Measurements from ENCODE around the gene NUP85. TPM values are rescaled to one million over a fixed set of nuclear protein-coding genes. Genes with fewer than 3 reads are reported as not detected.

NUP85 gene
- polyA plus RNA-seq, 1 donor from 2014 or later, result 84.1 TPM

DNA sequence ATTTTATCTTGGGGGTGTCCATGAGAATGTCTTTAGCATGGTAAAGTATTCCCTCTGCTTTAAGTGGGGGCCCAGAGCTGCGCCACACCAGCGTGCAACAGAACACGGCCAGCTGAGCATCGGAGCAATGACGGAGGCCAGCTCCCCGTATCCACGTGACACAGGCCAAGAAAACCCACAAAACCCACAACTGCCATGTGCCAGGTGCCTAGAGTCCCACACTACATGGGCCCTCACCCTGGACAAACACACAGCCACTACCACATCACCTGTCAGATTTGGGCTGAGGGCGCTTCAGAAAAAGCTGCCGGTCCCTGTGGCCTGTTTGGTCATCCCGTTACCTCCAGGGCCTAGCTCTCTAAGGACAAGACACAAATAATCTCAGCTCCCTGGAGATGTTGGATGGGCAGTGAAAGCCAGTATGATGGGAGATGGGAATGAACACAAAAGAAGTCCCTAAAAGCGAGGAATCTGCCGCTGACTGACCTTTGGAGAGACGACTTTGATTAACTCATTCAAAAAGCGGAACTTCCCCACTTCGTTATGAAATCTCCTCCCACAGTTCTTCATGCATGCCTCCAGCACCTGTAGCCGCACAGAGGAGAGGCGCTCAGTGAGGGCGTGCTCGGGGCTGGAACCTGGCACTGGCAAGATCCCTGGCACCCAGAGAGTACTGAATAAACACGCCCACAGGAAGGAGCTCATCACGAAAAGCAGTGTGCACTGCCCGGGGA lies 38.8 kb downstream of the NUP85 start:
- TF ChIP-seq SMC3 (conservative IDR thresholded peaks at IDR 0.05; ENCODE audit: poor library complexity), result no peak
- TF ChIP-seq EP300 (conservative IDR thresholded peaks at IDR 0.05; ENCODE audit: poor library complexity, severe bottlenecking), result no peak
- TF ChIP-seq POLR2AphosphoS5 (IDR thresholded peaks at IDR 0.05), result no peak
- no peak for TF ChIP-seq EZH2 (IDR thresholded peaks at IDR 0.05; ENCODE audit: borderline replicate concordance, insufficient read depth, low read length, poor library complexity, severe bottlenecking)
- TF ChIP-seq RAD21 (conservative IDR thresholded peaks at IDR 0.05), result no peak
- H3K9me3 ChIP-seq (ENCODE audit: low read length), result no peaks in the 10 kb centered on the region
- H4K20me1 ChIP-seq (ENCODE audit: insufficient read depth), result no peaks in the 10 kb centered on the region
- H3K27ac ChIP-seq (ENCODE audit: low read length), result no peak overlapping the region
- no peak overlapping the region for H3K4me3 ChIP-seq (ENCODE audit: low read length)
- H3K4me2 ChIP-seq (ENCODE audit: low read length), result no peak overlapping the region
- no peaks in the 10 kb centered on the region for H3K79me2 ChIP-seq (replicated peaks; ENCODE audit: insufficient read depth, low read length)
- no peaks in the 10 kb centered on the region for H3K36me3 ChIP-seq (ENCODE audit: insufficient read depth, low read length)
- H3K9me2 ChIP-seq (ENCODE audit: insufficient read depth, low read length), result no peaks in the 10 kb centered on the region
- H3K9ac ChIP-seq (ENCODE audit: low read length), result no peak overlapping the region
- no peaks in the 10 kb centered on the region for H3K27me3 ChIP-seq (ENCODE audit: insufficient read depth, low read depth, low read length)
- no peak overlapping the region for H2AFZ ChIP-seq (ENCODE audit: low read depth, low read length)
- no peaks in the 10 kb centered on the region for H3F3A ChIP-seq (ENCODE audit: insufficient read depth, low read length, poor library complexity, severe bottlenecking)

DNA sequence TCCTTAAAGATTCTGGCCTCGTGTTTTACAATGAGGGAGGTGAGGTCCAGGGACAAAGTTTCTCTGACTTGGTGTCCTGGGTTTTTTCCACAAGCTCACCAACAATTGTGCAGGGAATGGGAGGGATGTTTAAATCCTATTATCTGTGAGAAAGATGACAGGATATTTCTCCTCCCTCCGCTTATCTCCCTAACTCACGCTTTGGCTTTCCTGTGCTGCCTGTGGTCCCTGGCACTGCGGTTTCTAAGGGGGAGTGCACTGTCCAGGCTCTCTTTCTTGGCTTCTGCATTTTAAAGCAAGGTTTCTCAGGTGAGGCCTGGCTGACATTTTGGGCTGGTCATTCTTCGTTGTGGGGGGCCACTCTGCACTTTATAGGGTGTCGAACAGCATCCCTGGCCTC lies 39.5 kb downstream of the NUP85 start:
- no peaks in the 10 kb centered on the region for H3K36me3 ChIP-seq (ENCODE audit: insufficient read depth, low read length)
- no peak overlapping the region for H3K27ac ChIP-seq (ENCODE audit: low read length)
- no peak overlapping the region for H3K4me3 ChIP-seq (ENCODE audit: low read length)
- TF ChIP-seq SMC3 (conservative IDR thresholded peaks at IDR 0.05; ENCODE audit: poor library complexity), result no peak
- no peak for TF ChIP-seq RAD21 (conservative IDR thresholded peaks at IDR 0.05)
- no peak for TF ChIP-seq MXI1 (conservative IDR thresholded peaks at IDR 0.05; ENCODE audit: poor library complexity, severe bottlenecking)
- TF ChIP-seq, protein P1, sequence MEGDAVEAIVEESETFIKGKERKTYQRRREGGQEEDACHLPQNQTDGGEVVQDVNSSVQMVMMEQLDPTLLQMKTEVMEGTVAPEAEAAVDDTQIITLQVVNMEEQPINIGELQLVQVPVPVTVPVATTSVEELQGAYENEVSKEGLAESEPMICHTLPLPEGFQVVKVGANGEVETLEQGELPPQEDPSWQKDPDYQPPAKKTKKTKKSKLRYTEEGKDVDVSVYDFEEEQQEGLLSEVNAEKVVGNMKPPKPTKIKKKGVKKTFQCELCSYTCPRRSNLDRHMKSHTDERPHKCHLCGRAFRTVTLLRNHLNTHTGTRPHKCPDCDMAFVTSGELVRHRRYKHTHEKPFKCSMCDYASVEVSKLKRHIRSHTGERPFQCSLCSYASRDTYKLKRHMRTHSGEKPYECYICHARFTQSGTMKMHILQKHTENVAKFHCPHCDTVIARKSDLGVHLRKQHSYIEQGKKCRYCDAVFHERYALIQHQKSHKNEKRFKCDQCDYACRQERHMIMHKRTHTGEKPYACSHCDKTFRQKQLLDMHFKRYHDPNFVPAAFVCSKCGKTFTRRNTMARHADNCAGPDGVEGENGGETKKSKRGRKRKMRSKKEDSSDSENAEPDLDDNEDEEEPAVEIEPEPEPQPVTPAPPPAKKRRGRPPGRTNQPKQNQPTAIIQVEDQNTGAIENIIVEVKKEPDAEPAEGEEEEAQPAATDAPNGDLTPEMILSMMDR (IDR thresholded peaks at IDR 0.05; ENCODE audit: poor library complexity, severe bottlenecking), result no peak
- TF ChIP-seq REST (IDR thresholded peaks at IDR 0.05; ENCODE audit: borderline replicate concordance), result no peak
- TF ChIP-seq TAF1 (IDR thresholded peaks at IDR 0.05; ENCODE audit: low read depth), result no peak
- TF ChIP-seq POLR2AphosphoS5 (IDR thresholded peaks at IDR 0.05), result no peak
- TF ChIP-seq EZH2 (IDR thresholded peaks at IDR 0.05; ENCODE audit: borderline replicate concordance, insufficient read depth, low read length, poor library complexity, severe bottlenecking), result no peak
- no peak for TF ChIP-seq EP300 (conservative IDR thresholded peaks at IDR 0.05; ENCODE audit: poor library complexity, severe bottlenecking)
- no peaks in the 10 kb centered on the region for H4K20me1 ChIP-seq (ENCODE audit: insufficient read depth)
- no peak overlapping the region for H2AFZ ChIP-seq (ENCODE audit: low read depth, low read length)
- H3K79me2 ChIP-seq (replicated peaks; ENCODE audit: insufficient read depth, low read length), result peaks cover 2% of the 10 kb centered on the region
- H3K4me2 ChIP-seq (ENCODE audit: low read length), result no peak overlapping the region
- H3K9me2 ChIP-seq (ENCODE audit: insufficient read depth, low read length), result no peaks in the 10 kb centered on the region
- no peaks in the 10 kb centered on the region for H3F3A ChIP-seq (ENCODE audit: insufficient read depth, low read length, poor library complexity, severe bottlenecking)
- H3K27me3 ChIP-seq (ENCODE audit: insufficient read depth, low read depth, low read length), result no peaks in the 10 kb centered on the region
- no peak overlapping the region for H3K9ac ChIP-seq (ENCODE audit: low read length)
- no peaks in the 10 kb centered on the region for H3K9me3 ChIP-seq (ENCODE audit: low read length)
